Lower lobe of right lung (tissue), 2 donors: Measurements from ENCODE around the gene CUX1. TPM values are rescaled to one million over a fixed set of nuclear protein-coding genes. Genes with fewer than 3 reads are reported as not detected.

Experiments
- ATAC-seq, 2 donors: fragments of 200-7000 bp; cut with Tn5 transposase; one replicate each; pipeline ENCODE4 v1.9.1; 2020 to 2022; ENCODE audit warnings: mild to moderate bottlenecking in 2 of 2, moderate library complexity in 2 of 2
- DNase-seq: peaks from one replicate; pipeline ENCODE4 v3.0.0-alpha.2; 2020
- H3K27ac ChIP-seq: fragments of 200-600 bp; one replicate; pipeline ENCODE4 v1.8.0; 2022
- H3K27me3 ChIP-seq: fragments of 200-600 bp; one replicate; pipeline ENCODE4 v1.8.0; 2022; ENCODE audit warnings: low read depth
- H3K36me3 ChIP-seq: fragments of 200-600 bp; one replicate; pipeline ENCODE4 v1.8.0; 2022; ENCODE audit warnings: mild to moderate bottlenecking
- H3K4me1 ChIP-seq: fragments of 200-600 bp; one replicate; pipeline ENCODE4 v1.8.0; 2022
- H3K4me3 ChIP-seq: fragments of 200-600 bp; one replicate; pipeline ENCODE4 v1.8.0; 2022; ENCODE audit warnings: mild to moderate bottlenecking
- H3K9me3 ChIP-seq: fragments of 200-600 bp; one replicate; pipeline ENCODE4 v1.8.0; 2022
- intact Hi-C: fragments of 100-400 bp; cut with DNase I; formaldehyde crosslinking; loops from one replicate; pipeline ENCODE4 v1.11.0; 2022
- total RNA-seq: library from RNA; stranded (reverse); fragmentation: NEBNext Ultra II Directional; extraction: Animal tissue kit (Norgen Biotek cat#: 25700); gene quantifications from one replicate; pipeline ENCODE4 v1.2.1, GENCODE V29; 2021
- TF ChIP-seq, protein P1 (sequence below): fragments of 200-600 bp; IDR thresholded peaks from one replicate; pipeline ENCODE4 v1.8.0; 2022; ENCODE audit warnings: antibody characterized with exemption, mild to moderate bottlenecking
- donor health status: DM: no; HTN: yes; CAD: no; lungs with severe emphysema.

The CUX1 gene
- total RNA-seq, 1 donor from 2014 or later, result 118 TPM

GRCh38 chr7:102106625-102107024 lies 289.2 kb downstream of the CUX1 start:
- DNase-seq (no peak), ATAC-seq (no peak)
- intact Hi-C loops, result no loop called here
- Histone ChIP-seq H3K36me3 (peaks cover 68% of the 10 kb centered on the region), H3K27me3 (no peaks in the 10 kb centered on the region), H3K27ac (no peak overlapping the region), H3K9me3 (no peaks in the 10 kb centered on the region), H3K4me1 (no peaks in the 10 kb centered on the region), H3K4me3 (no peak overlapping the region)
- TF ChIP-seq, protein P1, sequence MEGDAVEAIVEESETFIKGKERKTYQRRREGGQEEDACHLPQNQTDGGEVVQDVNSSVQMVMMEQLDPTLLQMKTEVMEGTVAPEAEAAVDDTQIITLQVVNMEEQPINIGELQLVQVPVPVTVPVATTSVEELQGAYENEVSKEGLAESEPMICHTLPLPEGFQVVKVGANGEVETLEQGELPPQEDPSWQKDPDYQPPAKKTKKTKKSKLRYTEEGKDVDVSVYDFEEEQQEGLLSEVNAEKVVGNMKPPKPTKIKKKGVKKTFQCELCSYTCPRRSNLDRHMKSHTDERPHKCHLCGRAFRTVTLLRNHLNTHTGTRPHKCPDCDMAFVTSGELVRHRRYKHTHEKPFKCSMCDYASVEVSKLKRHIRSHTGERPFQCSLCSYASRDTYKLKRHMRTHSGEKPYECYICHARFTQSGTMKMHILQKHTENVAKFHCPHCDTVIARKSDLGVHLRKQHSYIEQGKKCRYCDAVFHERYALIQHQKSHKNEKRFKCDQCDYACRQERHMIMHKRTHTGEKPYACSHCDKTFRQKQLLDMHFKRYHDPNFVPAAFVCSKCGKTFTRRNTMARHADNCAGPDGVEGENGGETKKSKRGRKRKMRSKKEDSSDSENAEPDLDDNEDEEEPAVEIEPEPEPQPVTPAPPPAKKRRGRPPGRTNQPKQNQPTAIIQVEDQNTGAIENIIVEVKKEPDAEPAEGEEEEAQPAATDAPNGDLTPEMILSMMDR, result no peak

DNA sequence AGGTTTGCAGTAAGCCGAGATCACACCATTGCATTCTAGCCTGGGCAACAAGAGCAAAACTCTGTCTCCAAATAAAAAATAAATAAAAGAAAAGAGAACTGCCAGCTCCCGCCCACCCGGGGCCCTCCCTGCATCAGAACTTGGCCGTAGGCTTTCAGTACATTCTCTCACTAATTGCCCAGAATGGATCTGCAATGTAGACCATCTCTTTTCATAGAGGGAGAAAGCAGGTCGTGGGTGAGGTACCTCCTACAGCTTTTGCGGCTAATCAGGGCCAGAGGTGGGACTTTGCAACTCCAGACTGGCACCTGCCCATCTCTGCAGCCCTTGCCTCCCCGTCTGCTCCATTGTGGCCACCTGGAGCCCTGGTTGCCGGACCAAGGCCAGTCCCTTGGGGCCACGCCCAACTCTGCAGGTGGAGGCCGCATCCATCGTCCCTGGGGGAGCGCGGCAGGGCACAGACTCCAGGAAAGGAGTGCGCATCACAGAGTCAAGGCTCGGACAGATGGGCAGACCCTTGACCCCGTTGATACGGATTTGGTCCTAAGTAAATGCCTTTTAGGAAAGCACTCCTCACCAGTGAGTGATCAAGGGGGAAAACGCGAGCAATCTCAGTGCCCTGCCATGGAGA lies 290.2 kb downstream of the CUX1 start:
- Histone ChIP-seq H3K4me1 (no peaks in the 10 kb centered on the region), H3K27ac (no peak overlapping the region), H3K36me3 (peaks cover 65% of the 10 kb centered on the region), H3K9me3 (no peaks in the 10 kb centered on the region), H3K27me3 (no peaks in the 10 kb centered on the region), H3K4me3 (no peak overlapping the region)
- ATAC-seq (no peak), DNase-seq (no peak)
- intact Hi-C loops, result no loop called here
- TF ChIP-seq, protein P1, result no peak

DNA sequence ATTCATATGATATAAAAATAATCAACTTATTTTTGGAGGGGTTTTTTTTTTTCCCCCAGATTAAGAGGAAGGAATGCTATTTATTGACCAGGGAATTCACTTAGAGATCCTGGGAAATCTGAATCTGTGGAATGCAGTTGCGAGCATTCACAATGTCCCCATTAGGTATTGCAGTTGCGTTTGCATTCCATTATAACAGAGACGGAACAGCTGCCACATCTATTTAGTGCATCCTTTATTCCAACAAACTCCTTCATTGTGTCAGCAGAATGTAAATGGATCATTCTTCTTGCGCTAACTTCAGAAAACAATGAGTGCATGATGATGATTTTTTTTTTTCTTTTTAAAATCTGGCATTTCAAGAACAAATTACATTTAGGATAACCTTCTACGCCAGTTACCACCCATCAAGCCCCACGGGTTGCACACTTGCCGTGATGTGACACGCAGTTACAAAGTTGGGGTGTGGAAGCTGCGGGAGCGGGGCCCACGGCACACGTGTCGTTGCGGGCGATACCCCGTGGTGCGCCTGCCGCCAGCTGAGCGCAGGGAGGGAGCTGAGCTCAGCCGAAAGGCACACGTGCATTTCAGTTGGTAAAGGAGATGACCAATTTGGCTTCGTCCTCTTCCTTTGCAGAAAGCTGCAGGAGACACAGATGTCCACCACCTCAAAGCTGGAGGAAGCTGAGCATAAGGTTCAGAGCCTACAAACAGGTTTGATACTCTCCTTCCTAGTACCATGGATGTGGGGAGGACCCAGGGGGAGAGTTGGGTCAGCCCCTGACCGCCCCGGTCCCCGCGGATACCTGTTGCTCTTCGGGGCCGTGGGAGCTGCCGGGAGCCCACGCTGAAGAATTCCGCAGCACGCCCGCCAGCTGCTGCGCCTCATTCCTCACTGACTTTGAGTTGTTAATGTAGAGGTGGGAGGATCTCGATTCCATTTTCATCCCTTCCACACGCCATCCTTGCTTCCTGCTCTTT lies 293.9 kb downstream of the CUX1 start:
- no peak overlapping the region for H3K4me3 ChIP-seq
- intact Hi-C loops, result no loop called here
- H3K9me3 ChIP-seq, result no peaks in the 10 kb centered on the region
- no peak for ATAC-seq
- H3K27ac ChIP-seq, result no peak overlapping the region
- TF ChIP-seq, protein P1, result no peak
- no peaks in the 10 kb centered on the region for H3K4me1 ChIP-seq
- DNase-seq, result no peak
- H3K36me3 ChIP-seq, result peaks cover 74% of the 10 kb centered on the region
- H3K27me3 ChIP-seq, result no peaks in the 10 kb centered on the region

- intact Hi-C loops, result no loop called here
- Histone ChIP-seq H3K27ac (no peak overlapping the region), H3K9me3 (no peaks in the 10 kb centered on the region), H3K36me3 (peaks cover 56% of the 10 kb centered on the region), H3K4me1 (no peaks in the 10 kb centered on the region), H3K27me3 (no peaks in the 10 kb centered on the region), H3K4me3 (no peak overlapping the region)
- no peak for DNase-seq
- ATAC-seq, result no peak
- TF ChIP-seq, protein P1, result no peak
Observed at GRCh38 chr7:102115181-102115580, 297.8 kb downstream of the CUX1 start.

DNA sequence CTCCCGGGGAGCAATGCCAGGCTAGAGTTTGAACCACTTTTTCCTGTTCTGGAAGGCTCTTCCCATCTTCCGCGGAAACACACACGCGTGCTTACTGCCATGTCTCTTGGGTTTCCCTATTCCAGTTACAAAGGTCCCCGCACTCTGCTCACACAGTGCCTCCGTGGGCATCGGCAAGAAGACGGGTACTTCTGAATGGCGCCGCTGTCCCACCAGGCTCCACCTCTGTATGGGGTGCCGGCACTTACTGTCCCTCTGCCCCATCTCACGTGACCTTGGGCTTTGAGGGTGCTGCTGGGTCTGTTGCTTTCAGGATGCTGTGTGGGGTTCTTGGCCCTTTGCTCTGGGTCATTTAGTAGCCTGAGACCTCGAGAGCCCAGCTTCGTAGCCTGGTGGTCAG lies 298.5 kb downstream of the CUX1 start:
- Histone ChIP-seq H3K4me1 (peaks cover 2% of the 10 kb centered on the region), H3K4me3 (no peak overlapping the region), H3K27me3 (no peaks in the 10 kb centered on the region), H3K27ac (no peak overlapping the region), H3K9me3 (no peaks in the 10 kb centered on the region), H3K36me3 (peaks cover 56% of the 10 kb centered on the region)
- DNase-seq, result no peak
- ATAC-seq, result no peak
- TF ChIP-seq, protein P1, result no peak
- intact Hi-C loops, result no loop called here
